Lower lobe of right lung (tissue), 2 donors: ENCODE data around the gene MED10. TPM values are rescaled to one million over a fixed set of nuclear protein-coding genes. Genes with fewer than 3 reads are reported as not detected.

Source experiments
- ATAC-seq, 2 donors: fragments of 200-7000 bp; cut with Tn5 transposase; one replicate each; pipeline ENCODE4 v1.9.1; 2020 to 2022; ENCODE audit warnings: mild to moderate bottlenecking in 2 of 2, moderate library complexity in 2 of 2
- DNase-seq: peaks from one replicate; pipeline ENCODE4 v3.0.0-alpha.2; 2020
- H3K27ac ChIP-seq: fragments of 200-600 bp; one replicate; pipeline ENCODE4 v1.8.0; 2022
- H3K27me3 ChIP-seq: fragments of 200-600 bp; one replicate; pipeline ENCODE4 v1.8.0; 2022; ENCODE audit warnings: low read depth
- H3K36me3 ChIP-seq: fragments of 200-600 bp; one replicate; pipeline ENCODE4 v1.8.0; 2022; ENCODE audit warnings: mild to moderate bottlenecking
- H3K4me1 ChIP-seq: fragments of 200-600 bp; one replicate; pipeline ENCODE4 v1.8.0; 2022
- H3K4me3 ChIP-seq: fragments of 200-600 bp; one replicate; pipeline ENCODE4 v1.8.0; 2022; ENCODE audit warnings: mild to moderate bottlenecking
- H3K9me3 ChIP-seq: fragments of 200-600 bp; one replicate; pipeline ENCODE4 v1.8.0; 2022
- CTCF ChIP-seq: fragments of 200-600 bp; IDR thresholded peaks from one replicate; pipeline ENCODE4 v1.8.0; 2022; ENCODE audit warnings: antibody characterized with exemption, mild to moderate bottlenecking
- intact Hi-C: fragments of 100-400 bp; cut with DNase I; formaldehyde crosslinking; loops from one replicate; pipeline ENCODE4 v1.11.0; 2022
- total RNA-seq: library from RNA; stranded (reverse); fragmentation: NEBNext Ultra II Directional; extraction: Animal tissue kit (Norgen Biotek cat#: 25700); gene quantifications from one replicate; pipeline ENCODE4 v1.2.1, GENCODE V29; 2021
- donor health status: DM: no; HTN: yes; CAD: no; lungs with severe emphysema.

The MED10 gene
- total RNA-seq, 1 donor from 2014 or later, result 30.3 TPM

DNA sequence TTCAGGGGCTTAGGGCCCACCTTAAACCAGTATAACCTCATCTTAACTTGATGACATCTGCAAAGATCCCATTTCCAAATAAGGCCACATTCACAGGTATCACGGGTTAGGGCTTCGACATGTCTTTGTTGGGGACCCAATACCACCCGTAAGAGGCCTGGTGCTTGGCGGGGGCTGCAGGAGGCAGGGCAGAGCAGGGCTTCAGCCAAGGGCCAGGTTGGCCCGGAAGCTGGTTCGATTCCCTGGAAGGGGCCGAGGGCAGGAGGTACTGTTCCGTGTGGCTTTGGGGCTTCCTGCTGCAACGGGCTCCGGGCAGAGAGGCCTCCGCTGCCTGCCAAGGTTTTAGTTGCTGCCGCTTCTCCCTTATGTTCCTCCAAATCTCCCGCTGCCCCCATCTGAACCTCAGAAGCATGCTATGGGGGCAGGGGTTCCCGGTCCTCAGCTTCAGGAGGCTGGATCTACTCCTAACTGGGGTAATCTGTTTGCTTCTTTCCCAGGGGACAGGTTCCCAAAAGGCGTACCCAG, 29.8 kb downstream of the MED10 start:
- DNase-seq, result no peak

DNA sequence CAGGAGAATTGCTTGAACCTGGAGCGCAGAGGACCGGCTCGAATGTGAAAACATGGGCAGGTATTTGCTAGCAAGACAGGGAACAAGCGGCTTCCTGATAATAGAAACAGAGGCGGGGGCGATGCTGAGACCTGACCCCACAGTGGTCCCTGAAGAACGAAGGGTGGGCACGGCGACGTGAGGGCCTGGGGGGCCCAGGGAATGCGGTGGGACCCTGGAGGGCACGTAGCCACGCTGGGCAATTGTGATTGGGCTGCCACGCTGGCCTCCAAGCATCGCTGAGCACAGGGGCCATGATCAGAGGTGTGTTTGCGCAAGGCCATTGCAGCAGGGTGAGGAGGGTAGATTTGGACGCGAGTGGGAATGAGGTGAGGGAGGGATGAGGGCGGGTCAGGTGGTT, 30.7 kb downstream of the MED10 start:
- no peaks in the 10 kb centered on the region for H3K36me3 ChIP-seq
- intact Hi-C loops, result no loop called here
- H3K4me1 ChIP-seq, result no peaks in the 10 kb centered on the region
- TF ChIP-seq CTCF, result no peak
- H3K9me3 ChIP-seq, result no peaks in the 10 kb centered on the region
- H3K27ac ChIP-seq, result no peak overlapping the region
- H3K4me3 ChIP-seq, result no peak overlapping the region
- H3K27me3 ChIP-seq, result no peaks in the 10 kb centered on the region
- no peak for DNase-seq
- no peak for ATAC-seq

More for the DNA sequence above, 29.8 kb downstream of the MED10 start:
- H3K36me3 ChIP-seq, result no peaks in the 10 kb centered on the region
- H3K27ac ChIP-seq, result no peak overlapping the region
- intact Hi-C loops, result no loop called here
- H3K27me3 ChIP-seq, result no peaks in the 10 kb centered on the region
- H3K9me3 ChIP-seq, result no peaks in the 10 kb centered on the region
- no peaks in the 10 kb centered on the region for H3K4me1 ChIP-seq
- no peak for TF ChIP-seq CTCF
- no peak for ATAC-seq
- no peak overlapping the region for H3K4me3 ChIP-seq

DNA sequence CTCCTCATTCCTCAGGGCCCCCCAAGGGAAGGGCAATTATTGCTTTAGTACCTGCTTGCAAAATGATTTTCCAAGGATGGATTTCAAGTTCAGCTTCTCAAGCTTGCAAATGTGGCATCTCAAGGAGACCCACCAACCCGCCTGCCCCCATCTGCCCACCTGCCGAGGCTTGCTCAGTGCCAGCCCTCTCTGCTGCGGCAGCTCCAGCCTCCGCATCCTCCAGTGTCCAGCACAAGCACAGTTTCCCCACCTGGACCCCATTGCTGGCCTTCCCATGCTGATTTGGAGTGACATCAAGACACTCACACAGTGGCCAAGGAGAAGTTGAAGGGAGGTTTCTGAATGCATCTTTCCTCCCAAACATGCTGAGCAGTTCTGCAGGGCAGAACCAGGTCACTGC, 31.2 kb downstream of the MED10 start:
- Histone ChIP-seq H3K9me3 (no peaks in the 10 kb centered on the region), H3K27me3 (no peaks in the 10 kb centered on the region), H3K27ac (no peak overlapping the region), H3K4me3 (no peak overlapping the region), H3K4me1 (no peaks in the 10 kb centered on the region), H3K36me3 (no peaks in the 10 kb centered on the region)
- intact Hi-C loops, result no loop called here
- no peak for TF ChIP-seq CTCF
- DNase-seq (no peak), ATAC-seq (no peak)

DNA sequence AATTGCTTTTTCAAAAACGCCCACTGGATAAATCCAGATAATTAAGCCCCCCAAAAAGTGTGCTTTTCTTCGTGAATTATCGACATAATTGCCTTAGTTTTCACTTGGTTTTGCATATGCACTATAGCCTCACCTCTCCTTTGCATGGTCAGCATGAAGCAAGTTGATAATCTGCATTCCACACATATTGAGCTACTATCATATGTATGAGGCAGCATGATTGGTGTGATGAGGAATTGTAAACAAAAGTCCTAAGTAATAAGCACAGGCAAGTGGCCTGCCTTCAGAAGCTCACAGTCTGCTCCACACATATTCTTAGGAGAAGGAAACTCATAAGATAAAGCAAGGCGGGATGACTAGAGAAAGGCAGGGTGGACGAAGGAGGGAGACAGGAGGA, 33.8 kb downstream of the MED10 start:
- no peaks in the 10 kb centered on the region for H3K27me3 ChIP-seq
- intact Hi-C loops, result no loop called here
- H3K36me3 ChIP-seq, result no peaks in the 10 kb centered on the region
- ATAC-seq (no peak), DNase-seq (no peak)
- TF ChIP-seq CTCF, result no peak
- no peak overlapping the region for H3K27ac ChIP-seq
- H3K4me3 ChIP-seq, result no peak overlapping the region
- H3K9me3 ChIP-seq, result no peaks in the 10 kb centered on the region
- H3K4me1 ChIP-seq, result no peaks in the 10 kb centered on the region

- intact Hi-C loops, result no loop called here
- Histone ChIP-seq H3K4me3 (no peak overlapping the region), H3K27ac (no peak overlapping the region), H3K27me3 (no peaks in the 10 kb centered on the region), H3K4me1 (no peaks in the 10 kb centered on the region), H3K36me3 (no peaks in the 10 kb centered on the region), H3K9me3 (no peaks in the 10 kb centered on the region)
- DNase-seq, result no peak
- TF ChIP-seq CTCF, result no peak
- no peak for ATAC-seq
Measured at GRCh38 chr5:6343951-6344592, 34.3 kb downstream of the MED10 start.
